ENCODE results near the gene EDRF1. TPM values are rescaled to one million over a fixed set of nuclear protein-coding genes. Genes with fewer than 3 reads are reported as not detected.

The EDRF1 gene
- total RNA-seq, 2 experiments from 2014 or later, result 117 to 232 TPM

- H3K9me3 ChIP-seq (ENCODE audit: low read length), result peaks cover 16% of the 10 kb centered on the region; the same call in 1 of the 2 replicates
- CTCF ChIA-PET (ENCODE audit: unreplicated experiment), result no interaction called here
- no peak for DNase-seq (ENCODE audit: low spot score)
- BruUV-seq (replicated peaks), result no TSS peak
- no peak for TF ChIP-seq EZH2phosphoT487 (IDR thresholded peaks at IDR 0.05; ENCODE audit: borderline replicate concordance, low read depth, low read length)
- TF ChIP-seq CTCF (conservative IDR thresholded peaks at IDR 0.05; ENCODE audit: low read length), result no peak
- intact Hi-C loops (cut with micrococcal nuclease; ENCODE audit: unreplicated experiment), result no loop called here
- no peaks in the 10 kb centered on the region for H3K9me2 ChIP-seq (ENCODE audit: insufficient read depth, low read length)
- no peaks in the 10 kb centered on the region for H3K79me2 ChIP-seq (ENCODE audit: insufficient read depth, low read depth, low read length)
- H2AFZ ChIP-seq (ENCODE audit: low read length), result no peak overlapping the region
- H3K4me3 ChIP-seq (ENCODE audit: low read depth, low read length, poor library complexity, severe bottlenecking), result no peak overlapping the region
- H4K20me1 ChIP-seq (ENCODE audit: insufficient read depth, low read length), result no peaks in the 10 kb centered on the region
- H3K27ac ChIP-seq (ENCODE audit: low read depth, low read length, poor library complexity, severe bottlenecking), result no peak overlapping the region
- no peaks in the 10 kb centered on the region for H3K36me3 ChIP-seq (ENCODE audit: insufficient read depth, low read length)
- H3K4me2 ChIP-seq (ENCODE audit: low read length), result no peak overlapping the region
- POLR2A ChIA-PET, result no interaction called here
- H3K4me1 ChIP-seq (ENCODE audit: insufficient read depth, low read length, poor library complexity, severe bottlenecking), result no peaks in the 10 kb centered on the region
These were observed 40.1 kb upstream of the EDRF1 start for GRCh38 chr10:125679436-125679835.

- intact Hi-C loops (cut with micrococcal nuclease; ENCODE audit: unreplicated experiment), result no loop called here
These were observed 36.4 kb upstream of the EDRF1 start, which contains the start of gene TEX36 for GRCh38 chr10:125683063-125683462. TEX36 (minus strand) TSS chr10:125683163; CDS start chr10:125682989, 174 bp downstream.

More at GRCh38 chr10:125683063-125683462, 36.4 kb upstream of the EDRF1 start, which contains the start of gene TEX36:
- H3K9me3 ChIP-seq (ENCODE audit: low read length), result no peaks in the 10 kb centered on the region
- H4K20me1 ChIP-seq (ENCODE audit: insufficient read depth, low read length), result no peaks in the 10 kb centered on the region
- DNase-seq (ENCODE audit: low spot score), result no peak
- no peaks in the 10 kb centered on the region for H3K79me2 ChIP-seq (ENCODE audit: insufficient read depth, low read depth, low read length)
- H3K36me3 ChIP-seq (ENCODE audit: insufficient read depth, low read length), result no peaks in the 10 kb centered on the region
- no peaks in the 10 kb centered on the region for H3K9me2 ChIP-seq (ENCODE audit: insufficient read depth, low read length)
- TF ChIP-seq CTCF (conservative IDR thresholded peaks at IDR 0.05; ENCODE audit: low read length) (no peak), EZH2phosphoT487 (IDR thresholded peaks at IDR 0.05; ENCODE audit: borderline replicate concordance, low read depth, low read length) (no peak)
- no peak within 1 kb of the TSS for H2AFZ ChIP-seq (ENCODE audit: low read length)
- no peak within 1 kb of the TSS for H3K4me2 ChIP-seq (ENCODE audit: low read length)
- BruUV-seq (replicated peaks), result no TSS peak
- H3K4me3 ChIP-seq (ENCODE audit: low read depth, low read length, poor library complexity, severe bottlenecking), result no peak within 1 kb of the TSS
- no peaks in the 10 kb centered on the region for H3K4me1 ChIP-seq (ENCODE audit: insufficient read depth, low read length, poor library complexity, severe bottlenecking)
- no peak within 1 kb of the TSS for H3K27ac ChIP-seq (ENCODE audit: low read depth, low read length, poor library complexity, severe bottlenecking)
- POLR2A ChIA-PET, result no interaction called here
- CTCF ChIA-PET (ENCODE audit: unreplicated experiment), result no interaction called here
